NCI-H1105 treated with DMSO at 0.1 percent for 48 hours (cell line): ENCODE measurements around the gene KEAP1.
A peak's percentile ranks its signal among the peaks of the same experiment; 100 is the strongest.
"Not testable (repeated sequence)": the region's sequence is repeated elsewhere in the genome, so short reads cannot be mapped to it uniquely, and the experiment has no call there.

Source experiments
- DNase-seq: peaks from one replicate; lab custom pipeline; 2025; lab: John Stamatoyannopoulos, UW

The KEAP1 gene

DNA sequence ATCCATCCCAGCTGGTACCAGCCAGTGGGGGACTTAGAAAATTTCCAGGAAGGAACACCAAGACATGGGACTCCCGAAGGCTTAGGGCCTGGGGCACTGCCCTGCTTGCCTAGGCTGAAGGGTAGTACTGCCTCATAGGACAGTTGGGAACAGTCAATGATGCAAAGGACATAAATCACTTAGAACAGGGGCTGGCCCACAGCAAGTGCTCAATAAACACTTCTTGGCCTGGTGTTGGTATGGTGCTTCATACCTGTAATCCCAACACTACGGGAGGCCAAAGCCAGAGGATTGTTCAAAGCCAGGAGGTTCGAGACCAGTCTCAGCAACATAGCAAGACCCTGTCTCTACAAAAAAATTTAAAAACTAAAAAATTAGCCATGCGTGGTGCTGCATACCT is 5.8 kb downstream of the KEAP1 start:
- no peak for DNase-seq

DNA sequence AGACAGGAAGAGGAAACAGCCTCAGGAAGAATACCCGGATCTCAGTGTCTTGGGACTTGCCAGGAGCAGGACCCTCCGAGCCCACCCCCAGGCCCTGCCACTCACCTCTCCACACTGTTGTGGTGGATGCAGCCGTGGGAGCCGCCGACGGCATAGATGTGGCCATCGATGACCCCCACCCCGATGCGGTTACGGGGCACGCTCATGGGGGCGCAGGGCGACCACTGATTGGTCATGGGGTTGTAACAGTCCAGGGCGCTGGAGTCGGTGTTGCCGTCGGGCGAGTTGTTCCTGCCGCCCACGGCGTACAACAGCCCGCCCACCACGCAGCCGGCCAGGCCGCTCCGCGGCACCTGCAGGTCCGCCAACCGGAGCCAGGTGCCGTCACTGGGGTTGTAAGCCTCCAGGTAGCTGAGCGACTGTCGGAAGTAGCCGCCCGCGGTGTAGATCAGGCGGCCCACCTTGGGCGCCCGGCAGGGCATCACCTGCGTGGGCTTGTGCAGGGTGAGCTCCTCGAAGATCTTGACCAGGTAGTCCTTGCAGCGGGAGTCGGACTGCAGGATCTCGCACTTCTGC is 11.6 kb downstream of the KEAP1 start:
- no peak for DNase-seq

DNA sequence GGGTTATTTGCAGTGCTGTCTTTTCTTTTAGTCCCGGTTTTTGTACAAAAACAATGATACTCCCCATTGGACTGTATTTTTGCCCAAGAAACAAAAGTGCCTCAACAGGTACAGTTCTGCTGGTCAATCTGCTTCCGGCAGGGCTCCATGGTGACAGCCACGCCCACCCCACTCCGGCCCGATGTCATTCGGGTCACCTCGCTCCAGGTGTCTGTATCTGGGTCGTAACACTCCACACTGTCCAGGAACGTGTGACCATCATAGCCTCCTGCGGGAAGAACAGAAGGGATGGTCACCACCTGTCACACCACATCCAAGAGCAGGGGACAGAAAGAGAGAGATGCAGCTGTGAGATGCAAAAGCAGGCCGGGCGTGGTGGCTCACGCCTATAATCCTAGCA is 16.6 kb downstream of the KEAP1 start:
- DNase-seq, result no peak

DNA sequence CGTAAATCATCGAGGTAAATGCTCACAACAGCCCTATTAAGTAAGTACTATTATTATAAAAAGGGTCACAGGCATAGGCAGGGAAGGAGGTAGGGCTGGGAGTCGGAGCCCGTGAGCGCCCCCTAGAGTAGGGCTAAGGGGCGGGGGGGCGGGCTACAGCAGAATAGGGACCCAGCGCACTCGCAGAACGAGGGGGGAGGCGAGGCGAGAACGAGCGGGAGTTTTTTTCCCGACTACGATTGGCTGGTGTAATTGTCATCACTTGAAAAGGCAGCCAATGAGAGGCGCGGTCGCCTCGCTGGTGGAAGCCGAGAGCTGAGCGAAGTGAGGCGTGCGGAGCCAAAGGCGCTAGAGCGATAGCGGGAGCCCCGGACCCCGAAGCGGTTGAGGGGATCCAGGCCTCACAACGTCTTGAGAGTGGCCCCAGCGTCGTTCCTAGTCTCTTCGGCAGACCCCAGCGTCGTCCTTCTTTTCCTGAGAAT is 24.2 kb downstream of the KEAP1 start:
- DNase-seq, result no peak

- no peak for DNase-seq
Measured at GRCh38 chr19:10478476-10478875, 24.7 kb downstream of the KEAP1 start.

DNA sequence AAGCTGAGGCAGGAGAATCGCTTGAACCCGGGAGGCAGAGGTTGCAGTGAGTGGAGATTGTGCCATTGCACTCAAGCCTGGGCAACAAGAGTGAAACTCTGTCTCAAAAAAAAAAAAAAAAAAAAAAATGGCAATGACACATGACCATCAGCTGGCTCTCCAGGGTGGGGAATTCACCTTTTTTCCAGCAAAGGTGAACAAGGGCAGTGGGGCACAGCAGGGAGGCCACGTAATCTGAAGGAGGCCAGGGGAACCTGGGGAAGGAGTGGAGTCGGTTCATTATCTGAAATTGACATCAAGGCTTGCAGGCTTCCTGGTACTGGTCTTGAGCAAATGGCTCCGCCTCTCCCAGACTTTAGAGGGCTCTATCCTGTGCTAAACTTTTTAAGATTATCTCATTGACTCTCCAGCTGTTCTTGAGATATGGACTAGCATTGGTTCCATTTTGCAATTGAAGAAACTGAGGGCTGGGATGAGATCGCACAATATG is 28.1 kb downstream of the KEAP1 start:
- no peak for DNase-seq

DNA sequence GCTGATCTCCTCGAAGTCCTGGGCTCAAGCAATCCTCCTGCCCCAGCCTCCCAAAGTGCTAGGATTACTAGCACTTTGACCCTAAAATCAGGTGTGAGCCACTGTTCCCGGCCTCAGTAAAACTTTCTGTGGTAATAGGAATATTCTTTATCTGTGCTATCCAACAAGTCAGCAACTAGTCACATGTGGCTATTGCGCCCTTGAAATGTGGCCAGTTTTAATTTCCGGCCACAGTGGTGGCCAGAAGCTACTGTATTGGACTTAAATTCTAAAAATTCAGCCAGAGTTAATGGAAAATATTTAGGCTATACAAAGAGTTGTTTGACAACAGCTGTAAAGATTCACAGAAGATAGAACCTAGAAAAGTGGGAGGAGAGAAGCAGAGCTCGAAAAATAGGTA is 30.0 kb downstream of the KEAP1 start:
- no peak for DNase-seq

- peak; percentile 65 for DNase-seq
Measured at GRCh38 chr19:10471909-10472308, 31.2 kb downstream of the KEAP1 start.

DNA sequence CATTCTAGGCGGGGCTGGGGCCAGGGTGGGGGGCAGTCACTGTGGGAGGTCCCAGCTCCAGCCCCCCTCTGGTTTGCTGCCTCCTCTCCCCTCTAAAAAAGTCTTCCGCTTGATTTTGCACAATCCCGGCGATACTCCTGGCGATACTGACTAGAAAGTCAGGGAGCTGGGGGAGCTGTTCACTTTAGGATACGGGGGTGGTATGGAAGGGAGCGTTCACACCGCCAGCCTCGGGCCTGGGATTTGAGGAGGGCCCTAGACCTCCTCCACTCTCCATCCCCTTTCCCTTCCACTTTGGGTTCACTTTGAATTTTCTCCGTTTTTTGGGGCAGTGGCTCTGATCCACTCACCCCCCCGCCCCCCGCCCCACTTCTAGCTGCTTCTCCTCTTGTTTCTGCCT is 35.0 kb downstream of the KEAP1 start:
- no peak for DNase-seq

DNA sequence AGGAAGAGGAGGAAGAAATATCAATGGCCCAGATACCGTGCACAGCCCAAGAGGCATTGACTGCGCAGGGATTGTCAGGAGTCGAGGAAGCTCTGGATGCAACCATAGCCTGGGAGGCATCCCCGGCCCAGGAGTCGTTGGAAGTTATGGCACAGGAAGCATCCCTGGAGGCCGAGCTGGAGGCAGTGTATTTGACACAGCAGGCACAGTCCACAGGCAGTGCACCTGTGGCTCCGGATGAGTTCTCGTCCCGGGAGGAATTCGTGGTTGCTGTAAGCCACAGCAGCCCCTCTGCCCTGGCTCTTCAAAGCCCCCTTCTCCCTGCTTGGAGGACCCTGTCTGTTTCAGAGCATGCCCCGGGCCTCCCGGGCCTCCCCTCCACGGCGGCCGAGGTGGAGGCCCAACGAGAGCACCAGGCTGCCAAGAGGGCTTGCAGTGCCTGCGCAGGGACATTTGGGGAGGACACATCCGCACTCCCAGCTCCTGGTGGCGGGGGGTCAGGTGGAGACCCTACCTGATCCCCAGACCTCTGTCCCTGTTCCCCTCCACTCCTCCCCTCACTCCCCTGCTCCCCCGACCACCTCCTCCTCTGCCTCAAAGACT is 36.0 kb downstream of the KEAP1 start:
- DNase-seq, result no peak

DNA sequence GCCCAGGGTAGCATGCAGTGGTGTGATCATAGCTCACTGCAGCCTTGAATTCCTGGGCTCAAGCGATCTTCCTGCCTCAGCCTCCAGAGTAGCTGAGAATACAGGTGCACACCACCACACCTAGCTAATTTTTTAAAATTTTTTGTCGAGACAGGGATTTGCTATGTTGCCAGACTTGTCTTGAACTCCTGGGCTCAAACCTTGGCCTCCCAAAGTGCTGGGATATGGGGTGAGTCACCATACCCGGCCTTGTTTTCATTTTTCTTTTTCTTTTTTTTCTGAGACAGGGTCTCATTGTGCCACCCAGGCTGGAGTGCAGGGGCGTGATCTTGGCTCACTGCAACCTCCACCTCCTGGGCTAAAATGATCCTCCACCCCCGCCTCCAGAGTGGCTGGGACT is 38.7 kb downstream of the KEAP1 start:
- no peak for DNase-seq

DNA sequence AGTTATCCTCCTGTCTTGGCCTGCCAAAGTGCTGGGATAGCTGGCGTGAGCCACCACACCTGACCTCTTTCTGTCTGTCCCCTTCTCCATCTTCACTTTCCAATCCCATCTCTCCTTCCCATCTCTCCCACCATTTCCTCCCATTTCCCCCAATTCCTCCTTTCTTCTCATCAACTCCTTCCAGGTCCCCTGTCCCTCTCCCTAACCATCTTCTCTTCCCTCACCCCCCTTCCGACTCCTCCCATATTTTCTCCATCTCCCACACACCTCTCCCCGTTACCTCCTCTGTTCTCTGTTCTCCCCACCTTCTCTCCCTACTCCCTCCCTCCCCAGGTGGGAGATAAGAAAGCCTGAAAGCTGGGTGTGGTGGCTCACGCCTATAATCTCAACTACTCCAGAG is 40.6 kb downstream of the KEAP1 start:
- no peak for DNase-seq

DNA sequence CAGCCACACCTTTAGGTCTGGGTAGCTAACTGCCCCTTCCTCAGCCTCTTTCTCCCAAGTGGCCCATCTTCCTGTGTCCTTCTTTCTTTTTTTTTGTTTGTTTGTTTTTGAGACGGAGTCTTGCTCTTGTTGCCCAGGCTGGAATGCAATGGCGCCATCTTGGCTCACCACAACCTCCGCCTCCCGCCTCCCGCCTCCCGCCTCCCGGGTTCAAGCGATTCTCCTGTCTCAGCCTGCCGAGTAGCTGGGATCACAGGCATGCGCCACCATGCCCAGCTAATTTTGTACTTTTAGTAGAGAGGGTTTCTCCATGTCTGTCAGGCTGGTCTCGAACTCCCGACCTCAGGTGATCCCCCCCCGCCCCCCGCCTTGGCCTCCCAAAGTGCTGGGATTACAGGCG is 41.1 kb downstream of the KEAP1 start:
- DNase-seq, result not testable (repeated sequence)

GRCh38 chr19:10461047-10461949 is 41.9 kb downstream of the KEAP1 start:
- DNase-seq, result peak; percentile 63

DNA sequence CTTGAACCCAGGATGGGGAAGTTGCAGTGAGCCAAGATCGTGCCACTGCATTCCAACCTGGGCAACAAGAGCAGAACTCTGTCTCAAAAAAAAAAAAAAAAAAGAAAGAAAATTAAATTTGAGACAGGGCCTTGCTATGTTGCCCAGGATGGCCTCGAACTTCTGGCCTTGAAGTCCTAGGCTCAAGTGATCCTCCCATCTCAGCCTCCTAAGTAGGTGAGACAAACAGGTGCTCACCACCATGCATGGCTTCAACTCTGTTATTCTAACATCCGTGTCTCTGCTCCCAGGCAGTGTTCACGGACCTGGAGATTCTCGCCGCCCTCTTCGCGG is 42.5 kb downstream of the KEAP1 start:
- no peak for DNase-seq

DNA sequence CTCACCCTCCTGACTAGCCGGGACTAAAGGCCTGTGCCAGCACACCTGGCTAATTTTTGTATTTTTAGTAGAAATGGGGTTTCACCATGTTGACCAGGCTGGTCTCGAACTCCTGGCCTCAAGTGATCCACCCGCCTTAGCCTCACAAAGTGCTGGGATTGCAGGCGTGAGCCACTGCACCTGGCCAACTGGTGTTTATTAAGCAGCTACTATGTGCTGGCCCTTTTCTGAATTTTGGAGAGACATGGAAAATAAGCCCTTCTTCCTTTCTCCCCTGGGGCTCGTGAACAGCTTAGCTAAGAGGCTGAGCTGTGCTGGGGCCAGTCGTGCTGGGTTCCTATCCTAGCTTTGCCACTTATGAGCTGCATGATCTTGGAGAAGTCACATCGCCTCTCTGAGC is 44.4 kb downstream of the KEAP1 start:
- DNase-seq, result not testable (repeated sequence)

GRCh38 chr19:10454267-10454666 is 48.9 kb downstream of the KEAP1 start:
- DNase-seq, result peak; percentile 23

GRCh38 chr19:10453852-10454251 is 49.3 kb downstream of the KEAP1 start:
- no peak for DNase-seq

GRCh38 chr19:10452726-10453618 is 50.2 kb downstream of the KEAP1 start:
- DNase-seq, result no peak

DNA sequence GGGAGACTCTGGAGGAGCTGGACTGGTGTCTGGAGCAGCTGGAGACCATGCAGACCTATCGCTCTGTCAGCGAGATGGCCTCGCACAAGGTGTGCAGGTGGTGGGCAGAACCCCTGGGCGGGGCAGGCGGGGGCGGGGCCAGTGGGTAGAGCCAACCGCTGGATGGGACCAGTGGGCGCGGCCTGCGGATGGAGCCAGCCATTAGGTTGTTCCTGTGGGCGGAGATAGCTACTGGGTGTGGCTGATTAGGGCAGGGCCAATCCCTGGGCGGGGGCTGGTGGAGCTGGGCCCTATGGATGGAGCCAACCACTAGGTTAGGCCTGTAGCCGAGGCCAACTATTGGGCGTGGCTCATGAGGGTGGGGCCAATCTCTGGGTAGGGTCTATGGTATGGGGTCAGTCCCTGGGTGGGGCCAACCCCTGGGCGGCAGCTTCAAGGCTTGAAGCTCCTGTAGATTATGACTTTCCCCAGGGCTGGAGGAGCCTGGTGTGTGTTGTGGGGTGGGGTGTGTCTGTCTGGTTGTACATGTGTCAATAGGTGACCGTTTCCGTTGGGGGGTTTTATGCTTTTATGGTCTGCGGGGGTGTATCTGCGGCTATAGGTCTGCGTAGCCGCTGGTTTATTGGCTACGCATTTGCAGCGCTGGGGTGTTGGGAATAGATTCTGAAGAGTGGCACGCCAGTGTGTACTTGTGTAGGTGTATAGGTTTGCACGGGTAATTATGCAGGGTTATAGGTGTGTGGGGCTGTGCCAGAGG is 52.1 kb downstream of the KEAP1 start:
- DNase-seq, result no peak

DNA sequence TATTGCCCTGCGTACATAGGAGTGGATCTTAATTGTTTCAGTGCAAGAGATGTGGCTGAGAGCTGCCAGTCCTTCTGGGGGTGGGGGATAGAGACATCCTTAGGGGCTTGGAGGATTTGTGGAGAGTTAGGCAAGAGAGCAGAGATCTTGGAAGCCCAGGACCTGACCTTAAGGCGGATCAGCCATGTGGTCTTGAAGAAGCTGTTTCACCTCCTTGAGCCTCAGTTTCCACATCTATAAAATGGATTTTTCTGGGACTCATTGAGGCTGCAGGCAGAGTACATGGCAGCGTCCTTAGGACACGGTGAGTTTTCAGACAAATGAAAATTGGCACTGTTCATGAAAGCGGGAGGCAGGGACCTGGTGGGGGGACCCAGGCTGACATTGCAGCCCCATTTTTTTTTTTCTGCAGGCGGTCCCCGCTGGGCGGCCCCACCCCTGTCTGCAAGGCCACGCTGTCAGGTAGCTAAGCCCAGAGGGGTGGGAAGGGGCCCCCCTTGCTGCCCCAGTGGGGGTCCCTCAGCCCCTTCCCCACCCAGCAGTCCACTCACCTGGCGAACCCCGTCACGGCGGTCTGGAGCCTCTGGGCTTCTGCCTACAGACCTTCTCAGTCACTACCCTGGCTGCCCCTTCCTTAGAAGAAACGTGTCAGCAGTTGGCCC is 52.8 kb downstream of the KEAP1 start:
- no peak for DNase-seq
